NCI-H2196 (cell line): ENCODE measurements around the gene CCDC170.
"Not testable (repeated sequence)": the region's sequence is repeated elsewhere in the genome, so short reads cannot be mapped to it uniquely, and the experiment has no call there.

Experiments
- DNase-seq: peaks from one replicate; lab custom pipeline; 2025; ENCODE audit not compliant: unreplicated experiment; lab: John Stamatoyannopoulos, UW

Gene CCDC170

GRCh38 chr6:151494235-151494935, 568 bp downstream of the CCDC170 start:
- peak; percentile 3 for DNase-seq

- no peak for DNase-seq
Observed at GRCh38 chr6:151494936-151495320, 1.1 kb downstream of the CCDC170 start.

- DNase-seq, result no peak
Observed at GRCh38 chr6:151495380-151495779, 1.6 kb downstream of the CCDC170 start.

GRCh38 chr6:151497905-151498304, 4.1 kb downstream of the CCDC170 start:
- no peak for DNase-seq

GRCh38 chr6:151498327-151498726, 4.5 kb downstream of the CCDC170 start:
- no peak for DNase-seq

- no peak for DNase-seq
Observed at GRCh38 chr6:151499551-151499950, 5.7 kb downstream of the CCDC170 start.

- no peak for DNase-seq
Observed at GRCh38 chr6:151501511-151502136, 7.8 kb downstream of the CCDC170 start.

- no peak for DNase-seq
Observed at GRCh38 chr6:151502499-151502898, 8.7 kb downstream of the CCDC170 start.

- DNase-seq, result no peak
Observed at GRCh38 chr6:151506761-151507160, 12.9 kb downstream of the CCDC170 start.

- DNase-seq, result no peak
Observed at GRCh38 chr6:151509048-151509447, 15.2 kb downstream of the CCDC170 start.

GRCh38 chr6:151512481-151512880, 18.7 kb downstream of the CCDC170 start:
- DNase-seq, result no peak

- no peak for DNase-seq
Observed at GRCh38 chr6:151514000-151514730, 20.3 kb downstream of the CCDC170 start.

- not testable (repeated sequence) for DNase-seq
Observed at GRCh38 chr6:151518992-151519391, 25.2 kb downstream of the CCDC170 start.

GRCh38 chr6:151523034-151523433, 29.2 kb downstream of the CCDC170 start:
- DNase-seq, result no peak

- DNase-seq, result no peak
Observed at GRCh38 chr6:151524059-151524458, 30.2 kb downstream of the CCDC170 start.

- no peak for DNase-seq
Observed at GRCh38 chr6:151534576-151534975, 40.8 kb downstream of the CCDC170 start.

- DNase-seq, result no peak
Observed at GRCh38 chr6:151535476-151536187, 41.8 kb downstream of the CCDC170 start.

- DNase-seq, result no peak
Observed at GRCh38 chr6:151536188-151536479, 42.3 kb downstream of the CCDC170 start.

GRCh38 chr6:151537556-151537955, 43.7 kb downstream of the CCDC170 start:
- DNase-seq, result no peak

GRCh38 chr6:151539506-151540268, 45.9 kb downstream of the CCDC170 start:
- DNase-seq, result no peak

GRCh38 chr6:151544453-151544852, 50.6 kb downstream of the CCDC170 start:
- no peak for DNase-seq
